HG02759 (cell line): ENCODE results near the gene TAP2.

ENCODE experiments used
- ATAC-seq: cut with Tn5 transposase; IDR thresholded peaks from one replicate; pipeline ENCODE4 v1.9.1; 2021; ENCODE audit warnings: mild to moderate bottlenecking, moderate library complexity; ENCODE audit not compliant: unreplicated experiment

TAP2 gene

GRCh38 chr6:32796848-32797776 lies 41.4 kb downstream of the TAP2 start:
- no peak for ATAC-seq

- ATAC-seq = no peak
Observed at GRCh38 chr6:32794510-32794909, 44.0 kb downstream of the TAP2 start.

- no peak for ATAC-seq
Observed at GRCh38 chr6:32792901-32793435, 45.6 kb downstream of the TAP2 start.

- no peak for ATAC-seq
Observed at GRCh38 chr6:32790306-32790705, 48.2 kb downstream of the TAP2 start.
